T follicular helper cell (primary cell): ENCODE data around the gene DDOST.
"Not testable (repeated sequence)": the region's sequence is repeated elsewhere in the genome, so short reads cannot be mapped to it uniquely, and the experiment has no call there.

Experiments used
- DNase-seq: peaks from one replicate; pipeline ENCODE4 v3.0.0-alpha.2; 2020; ENCODE audit warnings: low read depth

Gene DDOST

DNA sequence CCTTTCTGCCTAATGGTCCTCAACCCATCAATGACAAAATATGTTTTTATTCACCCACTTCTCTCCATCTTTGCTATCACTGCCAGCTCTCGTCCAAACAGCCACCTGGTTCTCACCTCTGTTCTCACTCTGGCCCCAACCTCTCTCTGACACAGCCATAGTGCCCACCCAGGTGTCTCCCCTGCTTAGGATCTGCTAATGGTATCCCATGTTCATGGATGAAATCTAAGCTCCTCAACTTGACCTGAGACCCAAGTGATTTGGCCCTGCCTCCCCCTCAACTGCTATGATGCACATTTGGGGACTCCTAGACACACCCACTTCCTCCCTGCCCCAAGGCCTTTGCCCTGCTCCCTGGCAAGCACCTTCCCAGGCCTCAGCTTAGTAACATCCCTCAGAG is 30.7 kb upstream of the DDOST start:
- no peak for DNase-seq

- no peak for DNase-seq
Measured at GRCh38 chr1:20689645-20690056, 28.5 kb upstream of the DDOST start.

GRCh38 chr1:20686883-20687725 is 25.9 kb upstream of the DDOST start:
- DNase-seq: no peak

DNA sequence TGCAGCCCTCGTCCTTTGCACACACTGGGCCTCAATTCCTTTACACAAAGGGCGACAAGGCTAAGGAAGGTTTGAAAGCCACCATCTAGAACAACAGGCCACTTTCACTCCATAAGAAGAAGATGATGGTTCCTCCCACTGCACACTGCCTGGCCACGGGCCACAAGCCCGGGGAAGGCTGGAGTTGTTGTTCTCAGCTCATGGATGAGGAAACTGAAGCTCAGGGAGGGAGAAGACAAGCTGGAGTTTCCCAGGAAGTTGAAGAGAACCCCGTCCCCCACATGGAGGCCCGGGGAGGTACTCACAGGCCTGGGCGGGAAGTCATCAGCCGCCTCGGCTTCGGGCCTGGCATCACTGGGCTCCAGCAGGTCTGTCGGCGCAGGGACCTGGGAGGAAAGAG is 24.6 kb upstream of the DDOST start:
- DNase-seq: no peak

- no peak for DNase-seq
Measured at GRCh38 chr1:20685099-20685662, 24.0 kb upstream of the DDOST start.

DNA sequence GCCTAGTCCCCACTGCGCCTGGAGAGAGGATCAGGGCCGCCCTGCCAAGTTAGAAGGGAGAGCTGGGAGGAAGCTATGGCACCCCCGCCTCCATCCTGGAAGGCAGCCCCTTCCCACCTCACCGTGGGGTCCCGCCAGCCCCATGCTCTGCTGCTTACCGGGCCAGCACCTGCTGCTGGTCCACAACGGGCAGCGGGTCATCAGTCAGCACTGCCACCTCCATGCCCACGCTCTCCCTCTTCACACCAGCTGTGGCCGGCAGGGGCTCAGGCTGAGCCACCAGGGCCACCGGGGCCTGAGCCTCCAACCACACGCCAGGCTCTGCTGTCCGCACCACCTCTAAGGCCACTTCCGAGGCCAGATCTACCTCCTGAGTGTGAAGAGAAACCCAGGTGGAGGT is 23.5 kb upstream of the DDOST start:
- no peak for DNase-seq

GRCh38 chr1:20684050-20684620 is 23.0 kb upstream of the DDOST start:
- no peak for DNase-seq

GRCh38 chr1:20683614-20684013 is 22.4 kb upstream of the DDOST start:
- DNase-seq: no peak

DNA sequence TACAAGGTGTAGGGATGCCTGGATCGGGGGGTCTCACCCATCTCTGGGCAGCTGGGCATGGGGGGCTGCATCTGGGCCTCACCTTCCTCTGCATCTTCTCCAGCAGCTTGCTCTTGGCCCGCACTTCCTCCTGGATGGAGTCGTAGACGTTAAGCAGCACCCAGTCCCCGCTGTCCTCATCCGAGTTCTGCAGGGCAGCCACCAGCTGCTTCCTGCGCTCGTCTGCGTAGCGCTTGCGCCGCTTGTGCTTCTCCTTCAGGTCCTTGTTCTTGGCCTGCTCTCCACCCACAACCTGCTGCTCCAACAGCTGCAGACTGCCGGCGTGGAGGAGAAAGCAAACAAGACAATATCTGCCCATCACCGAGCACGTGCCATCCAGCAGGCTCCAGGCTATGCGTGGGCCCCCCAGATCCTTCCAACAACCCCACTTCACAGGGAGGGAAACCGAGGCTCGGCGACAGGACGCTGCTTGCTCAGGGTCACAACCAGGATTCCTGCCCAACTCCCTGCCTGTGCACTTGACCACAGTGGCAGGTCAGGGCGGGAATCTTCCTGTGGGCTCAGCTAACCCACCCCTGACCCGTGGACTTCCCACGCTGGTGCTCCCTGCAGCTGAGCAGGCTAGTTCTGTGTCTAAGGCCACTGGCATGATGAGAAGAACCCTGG is 21.5 kb upstream of the DDOST start:
- no peak for DNase-seq

- no peak for DNase-seq
Measured at GRCh38 chr1:20681999-20682398, 20.8 kb upstream of the DDOST start.

GRCh38 chr1:20680269-20680668 is 19.1 kb upstream of the DDOST start:
- DNase-seq: no peak

DNA sequence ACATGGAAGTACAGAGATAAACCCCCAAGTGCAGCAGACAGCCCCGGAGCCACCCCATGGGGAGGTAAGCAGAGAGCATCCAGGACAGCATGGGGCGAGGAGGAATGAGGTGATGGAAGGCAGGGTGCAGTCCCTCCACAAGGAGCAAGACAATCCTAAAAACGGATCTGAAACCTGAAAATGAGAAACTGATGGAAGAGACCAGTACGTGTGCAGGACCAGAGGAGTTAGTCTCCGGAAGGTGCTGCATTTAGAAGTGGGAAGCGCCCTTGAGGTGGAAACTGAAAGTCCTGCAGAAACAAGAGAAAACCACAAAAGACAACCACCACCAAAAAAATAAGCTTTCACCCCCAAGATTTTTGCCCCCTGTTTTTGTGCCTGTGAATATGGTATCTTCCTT is 17.4 kb upstream of the DDOST start:
- DNase-seq: no peak

- DNase-seq: not testable (repeated sequence)
Measured at GRCh38 chr1:20673626-20674025, 12.5 kb upstream of the DDOST start.

DNA sequence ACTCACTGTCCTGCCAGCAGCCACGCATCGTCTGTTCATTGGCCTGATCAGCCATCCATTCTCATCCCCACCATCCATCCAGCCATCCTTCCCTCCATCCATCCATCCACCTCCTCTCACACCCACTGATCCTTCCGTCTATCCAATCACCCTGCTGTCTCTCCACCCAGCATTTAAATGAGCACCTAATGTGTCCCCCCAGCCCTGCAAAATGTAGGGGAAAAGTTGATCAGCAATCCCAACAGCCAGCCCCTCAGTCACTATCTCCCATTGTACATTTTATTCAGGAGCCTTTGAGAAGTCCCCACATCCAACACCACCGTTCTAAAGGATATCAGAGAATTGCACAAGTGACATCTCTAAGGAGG is 11.1 kb upstream of the DDOST start:
- DNase-seq: no peak

- no peak for DNase-seq
Measured at GRCh38 chr1:20670936-20671335, 9.8 kb upstream of the DDOST start.

DNA sequence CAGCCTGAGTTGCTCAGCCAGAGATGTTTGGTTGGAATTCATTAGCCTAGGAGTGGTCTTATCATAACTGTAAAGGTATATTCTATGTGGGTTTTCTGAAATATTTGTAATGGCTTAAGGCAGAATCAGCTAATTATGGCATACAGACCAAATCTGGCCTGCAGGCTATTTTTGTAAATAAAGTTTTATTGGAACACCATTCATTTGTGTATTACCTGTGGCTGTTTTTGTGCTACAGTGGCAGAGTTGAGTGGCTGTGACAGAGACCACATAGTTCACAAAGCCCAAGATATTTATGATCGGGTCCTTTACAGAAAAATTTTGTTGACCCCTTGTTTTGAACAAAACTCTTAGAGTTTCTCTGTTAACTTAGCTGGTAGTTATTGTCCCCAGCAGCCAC is 7.4 kb upstream of the DDOST start:
- no peak for DNase-seq

DNA sequence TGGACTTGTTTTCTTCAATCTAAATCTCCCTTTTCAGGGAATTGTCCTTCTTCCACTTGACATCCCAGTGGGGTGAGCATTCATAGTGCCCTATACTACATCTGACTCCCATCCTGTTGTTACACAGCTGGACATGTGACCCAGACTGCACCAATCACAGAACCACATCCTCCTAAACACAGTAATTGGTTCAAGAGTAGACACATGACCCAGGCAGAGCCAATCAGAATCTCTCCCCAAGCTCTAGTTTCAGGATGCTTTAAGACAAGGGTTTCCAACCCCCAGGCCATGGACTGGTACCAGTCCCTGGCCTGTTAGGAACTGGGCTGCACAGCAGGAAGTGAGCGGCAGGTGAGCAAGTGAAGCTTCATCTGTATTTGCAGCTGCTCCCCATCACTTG is 5.6 kb upstream of the DDOST start:
- DNase-seq: no peak

DNA sequence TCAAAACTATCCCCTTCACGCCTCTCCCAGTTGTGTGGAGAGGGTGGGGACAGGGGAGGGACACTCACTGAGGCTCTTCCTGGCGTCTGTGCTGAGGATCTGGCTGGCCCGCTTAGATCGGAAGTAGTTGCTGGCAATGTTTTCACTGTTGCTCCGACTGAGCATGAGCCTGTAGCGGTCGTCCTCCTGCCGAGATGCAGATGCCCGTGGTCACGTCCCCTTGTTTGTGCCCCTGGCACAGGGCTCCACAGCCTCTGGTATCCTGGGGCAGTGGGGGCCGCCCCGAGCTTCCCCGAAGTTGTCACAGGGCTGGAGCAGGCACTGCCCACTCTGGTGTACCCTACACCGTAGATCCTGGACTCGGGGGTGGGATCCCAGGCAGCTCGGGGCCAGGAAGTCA is 5.0 kb upstream of the DDOST start:
- no peak for DNase-seq

- no peak for DNase-seq
Measured at GRCh38 chr1:20665726-20666125, 4.6 kb upstream of the DDOST start.

- DNase-seq: no peak
Measured at GRCh38 chr1:20663969-20664715, 3.0 kb upstream of the DDOST start.

DNA sequence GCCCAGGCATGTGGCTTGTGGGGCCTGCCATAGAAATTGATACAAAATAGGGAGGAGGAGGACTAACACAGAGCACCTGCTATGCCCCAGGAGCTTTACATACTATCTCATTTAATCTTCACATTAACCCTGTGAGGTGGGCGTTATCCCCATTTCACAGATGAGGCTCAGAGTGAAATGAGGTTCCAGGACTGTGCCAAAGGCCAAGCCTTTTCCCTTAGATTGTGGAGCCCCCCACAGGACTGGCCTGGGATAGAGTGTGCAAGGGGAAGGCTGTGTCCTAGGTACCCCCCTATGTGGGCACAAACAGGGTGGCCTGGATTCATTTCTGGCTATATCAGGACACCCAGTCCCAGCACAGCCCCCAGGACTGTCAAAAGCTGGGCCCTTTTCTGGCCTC is 2.2 kb upstream of the DDOST start:
- DNase-seq: no peak

GRCh38 chr1:20662110-20662475 is 924 bp upstream of the DDOST start:
- no peak for DNase-seq
